ENCODE results near the gene ARMH3.

The ARMH3 gene

DNA sequence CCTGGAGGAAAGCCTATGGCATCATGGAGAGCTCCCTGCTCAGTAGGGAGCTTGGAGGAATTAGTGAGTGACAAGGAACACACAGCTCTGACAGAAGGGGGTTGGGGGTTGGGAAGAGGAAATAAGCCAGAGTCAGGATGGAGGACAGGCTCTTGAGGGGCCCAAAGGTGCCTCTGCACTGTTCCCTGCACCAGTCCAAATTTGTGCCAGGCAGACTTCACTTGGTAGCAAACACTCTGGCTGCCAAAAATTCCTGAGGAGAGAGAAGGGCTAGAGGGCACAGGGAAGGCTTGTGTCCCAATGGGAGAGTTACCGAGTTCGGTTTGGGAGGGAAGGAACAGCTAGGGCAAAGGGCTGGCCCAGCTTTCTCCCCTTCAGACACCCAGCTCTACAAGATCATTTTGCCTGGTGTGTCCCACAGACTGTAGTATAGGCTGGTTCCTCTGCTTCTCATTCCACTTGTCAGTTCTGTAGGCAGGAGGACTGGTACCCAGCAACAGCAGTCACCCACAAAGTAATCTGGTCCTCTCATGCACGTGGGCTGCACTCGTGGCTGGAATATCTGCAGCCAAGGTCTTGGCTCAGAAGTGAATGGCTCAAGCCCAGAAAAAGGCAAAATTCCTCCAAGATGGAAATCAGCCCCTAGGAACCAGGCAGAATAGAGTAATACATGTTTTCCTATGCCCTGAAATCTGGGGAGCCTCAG, 204.4 kb downstream of the ARMH3 start:
- H4K20me1 ChIP-seq (ENCODE audit: control insufficient read depth, insufficient read depth, low read depth, low read length), result no peaks in the 10 kb centered on the region
- no peaks in the 10 kb centered on the region for H3F3A ChIP-seq (ENCODE audit: control insufficient read depth, insufficient read depth)
- peaks cover 6% of the 10 kb centered on the region for H3K4me1 ChIP-seq (ENCODE audit: control insufficient read depth, low read length)
- no peaks in the 10 kb centered on the region for H3K9me2 ChIP-seq (replicated peaks; ENCODE audit: control insufficient read depth, low read length)
- no peak overlapping the region for H3K4me2 ChIP-seq (ENCODE audit: low read length)
- H3K36me3 ChIP-seq (ENCODE audit: control insufficient read depth, low read length), result no peaks in the 10 kb centered on the region
- H3K79me2 ChIP-seq (ENCODE audit: control insufficient read depth, low read length), result no peaks in the 10 kb centered on the region
- H3K9me3 ChIP-seq (ENCODE audit: control insufficient read depth, insufficient read depth, low read length), result no peaks in the 10 kb centered on the region
- no peak for TF ChIP-seq EZH2phosphoT487 (IDR thresholded peaks at IDR 0.05; ENCODE audit: borderline replicate concordance, low read length)
- TF ChIP-seq, protein P1, sequence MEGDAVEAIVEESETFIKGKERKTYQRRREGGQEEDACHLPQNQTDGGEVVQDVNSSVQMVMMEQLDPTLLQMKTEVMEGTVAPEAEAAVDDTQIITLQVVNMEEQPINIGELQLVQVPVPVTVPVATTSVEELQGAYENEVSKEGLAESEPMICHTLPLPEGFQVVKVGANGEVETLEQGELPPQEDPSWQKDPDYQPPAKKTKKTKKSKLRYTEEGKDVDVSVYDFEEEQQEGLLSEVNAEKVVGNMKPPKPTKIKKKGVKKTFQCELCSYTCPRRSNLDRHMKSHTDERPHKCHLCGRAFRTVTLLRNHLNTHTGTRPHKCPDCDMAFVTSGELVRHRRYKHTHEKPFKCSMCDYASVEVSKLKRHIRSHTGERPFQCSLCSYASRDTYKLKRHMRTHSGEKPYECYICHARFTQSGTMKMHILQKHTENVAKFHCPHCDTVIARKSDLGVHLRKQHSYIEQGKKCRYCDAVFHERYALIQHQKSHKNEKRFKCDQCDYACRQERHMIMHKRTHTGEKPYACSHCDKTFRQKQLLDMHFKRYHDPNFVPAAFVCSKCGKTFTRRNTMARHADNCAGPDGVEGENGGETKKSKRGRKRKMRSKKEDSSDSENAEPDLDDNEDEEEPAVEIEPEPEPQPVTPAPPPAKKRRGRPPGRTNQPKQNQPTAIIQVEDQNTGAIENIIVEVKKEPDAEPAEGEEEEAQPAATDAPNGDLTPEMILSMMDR (IDR thresholded peaks at IDR 0.05; ENCODE audit: low read depth, low read length, poor library complexity, severe bottlenecking), result no peak
- no peak overlapping the region for H3K4me3 ChIP-seq (ENCODE audit: low read length)
- no peaks in the 10 kb centered on the region for H3K27me3 ChIP-seq (ENCODE audit: control insufficient read depth, low read length)
- H3K27ac ChIP-seq (ENCODE audit: low read depth, low read length), result no peak overlapping the region

DNA sequence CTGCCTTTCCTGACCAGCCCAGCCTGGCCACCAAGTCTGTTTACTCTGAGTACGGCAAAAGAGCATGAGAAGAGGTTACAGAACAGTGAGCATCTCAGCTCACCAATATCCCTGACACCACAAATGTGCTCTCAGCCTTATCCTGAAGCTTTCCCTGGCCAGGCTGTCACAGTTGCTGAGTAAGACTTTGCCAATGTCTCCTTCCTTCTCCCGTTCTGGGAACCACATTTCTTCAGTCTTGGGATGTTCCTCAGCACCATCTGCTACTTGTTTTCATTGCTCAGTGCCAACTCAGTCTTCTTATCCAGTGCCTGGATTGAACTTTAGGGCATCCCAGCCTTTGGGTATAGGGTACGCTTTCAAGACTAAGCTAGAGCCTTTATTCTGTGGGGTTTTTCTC, 205.2 kb downstream of the ARMH3 start:
- no peaks in the 10 kb centered on the region for H3K27me3 ChIP-seq (ENCODE audit: control insufficient read depth, low read length)
- no peaks in the 10 kb centered on the region for H3F3A ChIP-seq (ENCODE audit: control insufficient read depth, insufficient read depth)
- H3K4me3 ChIP-seq (ENCODE audit: low read length), result no peak overlapping the region
- H4K20me1 ChIP-seq (ENCODE audit: control insufficient read depth, insufficient read depth, low read depth, low read length), result no peaks in the 10 kb centered on the region
- H3K9me2 ChIP-seq (replicated peaks; ENCODE audit: control insufficient read depth, low read length), result no peaks in the 10 kb centered on the region
- H3K4me1 ChIP-seq (ENCODE audit: control insufficient read depth, low read length), result peaks cover 6% of the 10 kb centered on the region
- no peaks in the 10 kb centered on the region for H3K9me3 ChIP-seq (ENCODE audit: control insufficient read depth, insufficient read depth, low read length)
- H3K4me2 ChIP-seq (ENCODE audit: low read length), result no peak overlapping the region
- H3K27ac ChIP-seq (ENCODE audit: low read depth, low read length), result no peak overlapping the region
- TF ChIP-seq, protein P1 (IDR thresholded peaks at IDR 0.05; ENCODE audit: low read depth, low read length, poor library complexity, severe bottlenecking), result no peak
- TF ChIP-seq EZH2phosphoT487 (IDR thresholded peaks at IDR 0.05; ENCODE audit: borderline replicate concordance, low read length), result no peak
- H3K79me2 ChIP-seq (ENCODE audit: control insufficient read depth, low read length), result no peaks in the 10 kb centered on the region
- H3K36me3 ChIP-seq (ENCODE audit: control insufficient read depth, low read length), result no peaks in the 10 kb centered on the region

- no peaks in the 10 kb centered on the region for H3K27me3 ChIP-seq (ENCODE audit: control insufficient read depth, low read length)
- no peak overlapping the region for H3K27ac ChIP-seq (ENCODE audit: low read depth, low read length)
- H3K9me3 ChIP-seq (ENCODE audit: control insufficient read depth, insufficient read depth, low read length), result no peaks in the 10 kb centered on the region
- TF ChIP-seq, protein P1 (IDR thresholded peaks at IDR 0.05; ENCODE audit: low read depth, low read length, poor library complexity, severe bottlenecking), result no peak
- TF ChIP-seq EZH2phosphoT487 (IDR thresholded peaks at IDR 0.05; ENCODE audit: borderline replicate concordance, low read length), result no peak
- no peak overlapping the region for H3K4me3 ChIP-seq (ENCODE audit: low read length)
- no peaks in the 10 kb centered on the region for H3K36me3 ChIP-seq (ENCODE audit: control insufficient read depth, low read length)
- peaks cover 15% of the 10 kb centered on the region for H3K4me1 ChIP-seq (ENCODE audit: control insufficient read depth, low read length)
- no peaks in the 10 kb centered on the region for H3F3A ChIP-seq (ENCODE audit: control insufficient read depth, insufficient read depth)
- no peaks in the 10 kb centered on the region for H3K9me2 ChIP-seq (replicated peaks; ENCODE audit: control insufficient read depth, low read length)
- H3K79me2 ChIP-seq (ENCODE audit: control insufficient read depth, low read length), result no peaks in the 10 kb centered on the region
- no peaks in the 10 kb centered on the region for H4K20me1 ChIP-seq (ENCODE audit: control insufficient read depth, insufficient read depth, low read depth, low read length)
- H3K4me2 ChIP-seq (ENCODE audit: low read length), result no peak overlapping the region
These were observed 207.1 kb downstream of the ARMH3 start for GRCh38 chr10:101848894-101849351.

Measured in DOHH2 (cell line).